ENCODE results near the gene FBXL7.

Gene FBXL7

DNA sequence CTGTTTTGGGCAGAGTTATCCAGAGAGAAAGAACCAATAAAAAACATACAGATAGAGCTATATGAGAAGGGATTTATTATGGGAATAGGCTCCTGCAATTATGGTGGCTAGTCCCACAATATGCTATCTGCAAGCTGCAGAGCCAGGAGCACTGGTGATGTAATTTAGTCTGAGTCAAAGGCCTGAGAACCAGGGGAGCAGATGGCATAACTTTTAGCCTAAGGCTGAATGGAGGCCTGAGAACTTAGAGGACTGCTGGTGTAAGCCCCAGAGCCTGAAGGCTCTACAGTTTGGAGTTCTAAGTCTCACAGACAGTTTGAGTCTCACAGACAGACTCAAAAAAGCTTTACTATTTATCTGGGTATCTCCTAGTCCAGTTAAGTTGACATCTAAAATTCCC is 263.8 kb downstream of the FBXL7 start:
- TF ChIP-seq CEBPB (IDR thresholded peaks at IDR 0.05) = no peak
- TF ChIP-seq CREB1 (IDR thresholded peaks at IDR 0.05; ENCODE audit: low read depth) = no peak
- no peak for TF ChIP-seq NFIC (IDR thresholded peaks at IDR 0.05)
- TF ChIP-seq TCF12 (IDR thresholded peaks at IDR 0.05; ENCODE audit: low read depth) = no peak
- TF ChIP-seq, protein P1, sequence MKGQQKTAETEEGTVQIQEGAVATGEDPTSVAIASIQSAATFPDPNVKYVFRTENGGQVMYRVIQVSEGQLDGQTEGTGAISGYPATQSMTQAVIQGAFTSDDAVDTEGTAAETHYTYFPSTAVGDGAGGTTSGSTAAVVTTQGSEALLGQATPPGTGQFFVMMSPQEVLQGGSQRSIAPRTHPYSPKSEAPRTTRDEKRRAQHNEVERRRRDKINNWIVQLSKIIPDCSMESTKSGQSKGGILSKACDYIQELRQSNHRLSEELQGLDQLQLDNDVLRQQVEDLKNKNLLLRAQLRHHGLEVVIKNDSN (IDR thresholded peaks at IDR 0.05) = no peak
- no peak for TF ChIP-seq TAF1 (IDR thresholded peaks at IDR 0.05; ENCODE audit: low read depth)
- no peak for TF ChIP-seq YY1 (IDR thresholded peaks at IDR 0.05; ENCODE audit: low read depth)
- no peak for TF ChIP-seq TEAD4 (IDR thresholded peaks at IDR 0.05)
- TF ChIP-seq, protein P2, sequence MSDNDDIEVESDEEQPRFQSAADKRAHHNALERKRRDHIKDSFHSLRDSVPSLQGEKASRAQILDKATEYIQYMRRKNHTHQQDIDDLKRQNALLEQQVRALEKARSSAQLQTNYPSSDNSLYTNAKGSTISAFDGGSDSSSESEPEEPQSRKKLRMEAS (IDR thresholded peaks at IDR 0.05) = no peak
- no peak for TF ChIP-seq EGR1 (IDR thresholded peaks at IDR 0.05)
- no peak for TF ChIP-seq RAD21 (IDR thresholded peaks at IDR 0.05; ENCODE audit: low read depth)

GRCh38 chr5:15768936-15769335 is 269.0 kb downstream of the FBXL7 start:
- TF ChIP-seq NFIC (IDR thresholded peaks at IDR 0.05) = no peak
- TF ChIP-seq CEBPB (IDR thresholded peaks at IDR 0.05) = no peak
- no peak for TF ChIP-seq CREB1 (IDR thresholded peaks at IDR 0.05; ENCODE audit: low read depth)
- TF ChIP-seq, protein P2 (IDR thresholded peaks at IDR 0.05) = no peak
- TF ChIP-seq, protein P1 (IDR thresholded peaks at IDR 0.05) = no peak
- TF ChIP-seq REST (IDR thresholded peaks at IDR 0.05; ENCODE audit: low read depth) = no peak
- no peak for TF ChIP-seq FOXM1 (IDR thresholded peaks at IDR 0.05; ENCODE audit: borderline replicate concordance, low read depth)
- TF ChIP-seq RAD21 (IDR thresholded peaks at IDR 0.05; ENCODE audit: low read depth) = no peak
- no peak for TF ChIP-seq ZBTB7A (IDR thresholded peaks at IDR 0.05; ENCODE audit: low read depth)
- TF ChIP-seq TCF12 (IDR thresholded peaks at IDR 0.05; ENCODE audit: low read depth) = no peak
- no peak for TF ChIP-seq TAF1 (IDR thresholded peaks at IDR 0.05; ENCODE audit: low read depth)
- no peak for TF ChIP-seq EGR1 (IDR thresholded peaks at IDR 0.05)
- no peak for TF ChIP-seq YY1 (IDR thresholded peaks at IDR 0.05; ENCODE audit: low read depth)
- TF ChIP-seq TEAD4 (IDR thresholded peaks at IDR 0.05) = no peak

DNA sequence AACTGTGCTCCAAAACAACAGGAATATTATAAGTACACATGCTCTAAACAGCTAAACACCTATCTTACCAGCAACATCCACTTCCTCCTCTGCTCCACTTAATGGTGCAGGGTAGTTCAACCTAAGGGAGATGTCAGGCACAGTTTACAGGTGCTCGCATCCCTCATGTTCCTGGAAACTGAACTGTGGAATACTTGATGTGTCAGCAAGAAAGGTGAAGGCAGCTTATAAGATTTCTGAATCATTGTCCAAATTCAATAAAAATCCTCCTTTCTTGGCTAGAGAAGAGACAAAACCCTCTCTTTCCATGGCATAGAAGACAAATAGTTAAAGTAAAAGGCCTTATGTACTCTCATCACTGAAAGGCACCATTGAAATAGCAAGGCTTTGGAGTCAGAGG is 272.2 kb downstream of the FBXL7 start:
- TF ChIP-seq EGR1 (IDR thresholded peaks at IDR 0.05) = no peak
- TF ChIP-seq CREB1 (IDR thresholded peaks at IDR 0.05; ENCODE audit: low read depth) = no peak
- TF ChIP-seq, protein P2 (IDR thresholded peaks at IDR 0.05) = no peak
- TF ChIP-seq, protein P1 (IDR thresholded peaks at IDR 0.05) = no peak
- no peak for TF ChIP-seq FOXM1 (IDR thresholded peaks at IDR 0.05; ENCODE audit: borderline replicate concordance, low read depth)
- TF ChIP-seq REST (IDR thresholded peaks at IDR 0.05; ENCODE audit: low read depth) = no peak
- no peak for TF ChIP-seq TEAD4 (IDR thresholded peaks at IDR 0.05)

DNA sequence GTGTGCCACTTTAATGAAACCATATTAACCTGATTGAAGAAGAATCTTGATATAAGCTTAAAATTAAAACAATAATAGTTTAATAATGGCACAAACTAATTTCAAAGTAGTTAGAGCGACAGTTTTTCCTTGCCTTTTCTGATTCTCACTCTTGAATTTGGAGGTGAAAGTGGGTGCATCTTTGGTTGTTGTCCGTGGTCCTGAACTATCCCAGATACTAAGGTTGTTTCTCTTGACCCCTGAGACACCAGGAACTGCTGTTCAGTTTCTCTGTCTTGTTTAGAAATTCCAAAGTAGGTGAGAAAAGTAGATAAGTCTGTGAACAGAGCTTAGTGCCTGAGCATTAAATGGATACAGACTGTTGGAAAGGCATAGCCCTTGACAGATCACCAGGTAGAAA is 274.7 kb downstream of the FBXL7 start:
- TF ChIP-seq REST (IDR thresholded peaks at IDR 0.05; ENCODE audit: low read depth) (peak; percentile 51), ZBTB7A (IDR thresholded peaks at IDR 0.05; ENCODE audit: low read depth) (no peak)

DNA sequence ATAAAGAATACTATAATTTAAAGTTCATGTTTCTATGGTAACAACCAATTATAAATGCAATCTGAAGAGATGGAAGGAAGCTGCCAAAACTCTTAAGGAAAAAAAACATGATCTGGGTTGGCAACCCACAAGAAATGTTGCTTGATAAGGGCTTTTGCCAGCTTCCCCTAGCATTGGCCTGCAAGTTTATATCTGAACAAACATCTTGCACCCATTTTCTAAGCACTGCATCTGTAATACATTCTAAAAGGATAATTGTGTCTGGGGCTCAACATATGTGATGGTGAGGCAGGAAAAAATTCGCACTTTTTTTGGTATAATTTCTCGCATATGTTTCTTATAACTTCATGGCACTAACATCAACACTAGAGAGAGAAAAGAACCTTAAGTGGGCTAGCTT is 276.4 kb downstream of the FBXL7 start:
- TF ChIP-seq ZBTB7A (IDR thresholded peaks at IDR 0.05; ENCODE audit: low read depth) = no peak
- TF ChIP-seq NFIC (IDR thresholded peaks at IDR 0.05) = no peak
- no peak for TF ChIP-seq YY1 (IDR thresholded peaks at IDR 0.05; ENCODE audit: low read depth)
- no peak for TF ChIP-seq FOXM1 (IDR thresholded peaks at IDR 0.05; ENCODE audit: borderline replicate concordance, low read depth)
- TF ChIP-seq CREB1 (IDR thresholded peaks at IDR 0.05; ENCODE audit: low read depth) = no peak
- no peak for TF ChIP-seq TAF1 (IDR thresholded peaks at IDR 0.05; ENCODE audit: low read depth)
- no peak for TF ChIP-seq EP300 (IDR thresholded peaks at IDR 0.05; ENCODE audit: borderline replicate concordance)
- TF ChIP-seq, protein P2 (IDR thresholded peaks at IDR 0.05) = no peak
- TF ChIP-seq RAD21 (IDR thresholded peaks at IDR 0.05; ENCODE audit: low read depth) = no peak
- no peak for TF ChIP-seq CEBPB (IDR thresholded peaks at IDR 0.05)
- no peak for TF ChIP-seq TEAD4 (IDR thresholded peaks at IDR 0.05)
- TF ChIP-seq, protein P1 (IDR thresholded peaks at IDR 0.05) = no peak
- no peak for TF ChIP-seq REST (IDR thresholded peaks at IDR 0.05; ENCODE audit: low read depth)
- TF ChIP-seq TCF12 (IDR thresholded peaks at IDR 0.05; ENCODE audit: low read depth) = no peak
- TF ChIP-seq EGR1 (IDR thresholded peaks at IDR 0.05) = no peak

Measured in Ishikawa (cell line).